Sigmoid colon (tissue), 4 donors: ENCODE data around the gene PLEKHA6.

Source experiments
- EP300 ChIP-seq, 4 donors: sonication (generic); formaldehyde crosslinking; IDR thresholded peaks; one replicate each; pipeline ENCODE4 v1.6.1; 2017; ENCODE audit warnings: antibody characterized with exemption in 4 of 4
- POLR2A ChIP-seq, 2 donors: fragments of 450-650 bp; IDR thresholded peaks; one replicate each; pipeline ENCODE4 v1.6.1; 2016; ENCODE audit warnings: antibody characterized with exemption in 2 of 2, mild to moderate bottlenecking in 2 of 2, moderate library complexity in 2 of 2
- POLR2AphosphoS5 ChIP-seq, 4 donors: sonication (generic); formaldehyde crosslinking; IDR thresholded peaks; one replicate each; pipeline ENCODE4 v1.6.1; 2017; ENCODE audit warnings: antibody characterized with exemption in 4 of 4
- TF ChIP-seq, protein P1 (sequence below), 4 experiments: fragments of 450-650 bp in 3 of 4; fragments of 200-600 bp in 1 of 4; IDR thresholded peaks; one replicate each; pipeline ENCODE4 v1.5.1; 2016 to 2019; ENCODE audit warnings: antibody characterized with exemption in 4 of 4, mild to moderate bottlenecking in 3 of 4, moderate library complexity in 2 of 4

DNA sequence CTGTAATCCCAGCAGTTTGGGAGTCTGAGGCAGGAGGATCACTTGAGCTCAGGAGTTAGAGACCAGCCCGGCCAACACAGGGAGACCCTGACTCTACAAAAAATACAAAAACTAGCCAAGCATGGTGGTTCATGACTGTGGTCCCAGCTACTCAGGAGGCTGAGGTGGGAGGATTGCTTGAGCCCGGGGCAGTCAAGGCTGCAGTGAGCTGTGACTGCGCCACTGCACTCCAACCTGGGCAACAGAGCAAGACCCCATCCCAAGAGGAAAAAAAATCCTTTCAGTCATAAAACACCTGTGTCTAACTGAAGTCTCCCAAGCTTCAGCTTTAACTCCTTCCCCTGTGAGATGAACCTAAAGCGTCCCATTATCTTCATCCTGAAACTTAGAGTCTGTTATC lies 112.9 kb downstream of the PLEKHA6 start:
- no peak for TF ChIP-seq POLR2A (IDR thresholded peaks at IDR 0.05)
- TF ChIP-seq, protein P1, sequence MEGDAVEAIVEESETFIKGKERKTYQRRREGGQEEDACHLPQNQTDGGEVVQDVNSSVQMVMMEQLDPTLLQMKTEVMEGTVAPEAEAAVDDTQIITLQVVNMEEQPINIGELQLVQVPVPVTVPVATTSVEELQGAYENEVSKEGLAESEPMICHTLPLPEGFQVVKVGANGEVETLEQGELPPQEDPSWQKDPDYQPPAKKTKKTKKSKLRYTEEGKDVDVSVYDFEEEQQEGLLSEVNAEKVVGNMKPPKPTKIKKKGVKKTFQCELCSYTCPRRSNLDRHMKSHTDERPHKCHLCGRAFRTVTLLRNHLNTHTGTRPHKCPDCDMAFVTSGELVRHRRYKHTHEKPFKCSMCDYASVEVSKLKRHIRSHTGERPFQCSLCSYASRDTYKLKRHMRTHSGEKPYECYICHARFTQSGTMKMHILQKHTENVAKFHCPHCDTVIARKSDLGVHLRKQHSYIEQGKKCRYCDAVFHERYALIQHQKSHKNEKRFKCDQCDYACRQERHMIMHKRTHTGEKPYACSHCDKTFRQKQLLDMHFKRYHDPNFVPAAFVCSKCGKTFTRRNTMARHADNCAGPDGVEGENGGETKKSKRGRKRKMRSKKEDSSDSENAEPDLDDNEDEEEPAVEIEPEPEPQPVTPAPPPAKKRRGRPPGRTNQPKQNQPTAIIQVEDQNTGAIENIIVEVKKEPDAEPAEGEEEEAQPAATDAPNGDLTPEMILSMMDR (IDR thresholded peaks at IDR 0.05): no peak
- TF ChIP-seq POLR2AphosphoS5 (IDR thresholded peaks at IDR 0.05): no peak
- no peak for TF ChIP-seq EP300 (IDR thresholded peaks at IDR 0.05)
